ENCODE results near the gene CD151.

DNA sequence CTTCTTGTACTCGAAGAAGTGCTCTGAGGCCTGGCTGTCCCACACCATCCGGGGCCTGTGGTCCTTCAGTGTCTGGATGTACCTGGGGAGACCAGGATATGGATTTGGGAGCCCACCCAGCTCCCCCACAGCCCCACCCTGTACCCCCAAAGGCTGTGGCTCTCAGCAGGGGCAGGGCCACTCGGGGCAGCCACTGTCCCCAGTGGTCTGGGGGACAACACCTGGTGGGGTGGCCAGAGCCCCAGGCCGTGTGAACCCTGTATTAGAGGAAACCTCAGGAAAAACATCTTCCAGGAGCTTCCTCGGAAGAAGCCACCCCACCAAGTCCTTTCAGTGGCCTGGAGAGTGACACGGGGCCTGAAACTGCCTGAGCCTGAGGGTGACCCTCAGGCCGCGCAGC lies 37.7 kb downstream of the CD151 start:
- TF ChIP-seq POLR2A (IDR thresholded peaks at IDR 0.05), result no peak
- TF ChIP-seq, protein P1, sequence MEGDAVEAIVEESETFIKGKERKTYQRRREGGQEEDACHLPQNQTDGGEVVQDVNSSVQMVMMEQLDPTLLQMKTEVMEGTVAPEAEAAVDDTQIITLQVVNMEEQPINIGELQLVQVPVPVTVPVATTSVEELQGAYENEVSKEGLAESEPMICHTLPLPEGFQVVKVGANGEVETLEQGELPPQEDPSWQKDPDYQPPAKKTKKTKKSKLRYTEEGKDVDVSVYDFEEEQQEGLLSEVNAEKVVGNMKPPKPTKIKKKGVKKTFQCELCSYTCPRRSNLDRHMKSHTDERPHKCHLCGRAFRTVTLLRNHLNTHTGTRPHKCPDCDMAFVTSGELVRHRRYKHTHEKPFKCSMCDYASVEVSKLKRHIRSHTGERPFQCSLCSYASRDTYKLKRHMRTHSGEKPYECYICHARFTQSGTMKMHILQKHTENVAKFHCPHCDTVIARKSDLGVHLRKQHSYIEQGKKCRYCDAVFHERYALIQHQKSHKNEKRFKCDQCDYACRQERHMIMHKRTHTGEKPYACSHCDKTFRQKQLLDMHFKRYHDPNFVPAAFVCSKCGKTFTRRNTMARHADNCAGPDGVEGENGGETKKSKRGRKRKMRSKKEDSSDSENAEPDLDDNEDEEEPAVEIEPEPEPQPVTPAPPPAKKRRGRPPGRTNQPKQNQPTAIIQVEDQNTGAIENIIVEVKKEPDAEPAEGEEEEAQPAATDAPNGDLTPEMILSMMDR (IDR thresholded peaks at IDR 0.05), result no peak

All from thyroid gland (tissue), 4 donors.